PC-9 (cell line): Measurements from ENCODE around the gene SDHC.
"Not testable (repeated sequence)": the region's sequence is repeated elsewhere in the genome, so short reads cannot be mapped to it uniquely, and the experiment has no call there.

ENCODE experiments used
- EZH2 ChIP-seq: fragments of 200-600 bp; sonication (generic); IDR thresholded peaks from 2 replicates; pipeline ENCODE4 v1.8.0; 2017; ENCODE audit warnings: antibody characterized with exemption, low read depth
- TF ChIP-seq, protein P1 (sequence below): fragments of 200-600 bp; sonication (generic); conservative IDR thresholded peaks from 2 replicates; pipeline ENCODE4 v1.6.1; 2017; ENCODE audit warnings: mixed run types, antibody characterized with exemption, mild to moderate bottlenecking, moderate library complexity

DNA sequence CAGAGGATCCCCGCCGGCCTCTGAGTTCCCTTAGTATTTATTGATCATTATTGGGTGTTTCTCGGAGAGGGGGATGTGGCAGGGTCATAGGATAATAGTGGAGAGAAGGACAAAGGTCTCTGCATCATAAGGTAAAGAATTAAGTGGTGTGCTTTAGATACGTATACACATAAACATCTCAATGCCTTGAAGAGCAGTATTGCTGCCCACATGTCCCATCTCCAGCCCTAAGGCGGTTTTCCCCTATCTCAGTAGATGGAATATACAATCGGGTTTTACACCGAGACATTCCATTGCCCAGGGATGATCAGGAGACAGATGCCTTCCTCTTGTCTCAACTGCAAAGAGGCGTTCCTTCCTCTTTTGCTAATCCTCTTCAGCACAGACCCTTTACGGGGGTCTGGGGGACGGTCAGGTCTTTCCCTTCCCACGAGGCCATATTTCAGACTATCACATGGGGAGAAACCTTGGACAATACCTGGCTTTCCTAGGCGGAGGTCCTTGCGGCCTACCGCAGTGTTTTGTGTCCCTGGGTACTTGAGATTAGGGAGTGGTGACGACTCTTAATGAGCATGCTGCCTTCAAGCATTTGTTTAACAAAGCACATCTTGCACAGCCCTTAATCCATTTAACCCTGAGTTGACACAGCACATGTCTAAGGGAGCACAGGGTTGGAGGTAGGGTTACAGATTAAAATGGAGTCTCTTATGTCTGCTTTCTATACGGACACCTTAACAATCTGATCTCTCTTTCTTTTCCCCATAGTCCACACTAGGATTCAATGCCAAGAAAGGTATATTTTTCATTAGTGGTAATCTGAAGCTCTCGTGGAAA is 1.9 kb downstream of the SDHC start:
- TF ChIP-seq, protein P1, sequence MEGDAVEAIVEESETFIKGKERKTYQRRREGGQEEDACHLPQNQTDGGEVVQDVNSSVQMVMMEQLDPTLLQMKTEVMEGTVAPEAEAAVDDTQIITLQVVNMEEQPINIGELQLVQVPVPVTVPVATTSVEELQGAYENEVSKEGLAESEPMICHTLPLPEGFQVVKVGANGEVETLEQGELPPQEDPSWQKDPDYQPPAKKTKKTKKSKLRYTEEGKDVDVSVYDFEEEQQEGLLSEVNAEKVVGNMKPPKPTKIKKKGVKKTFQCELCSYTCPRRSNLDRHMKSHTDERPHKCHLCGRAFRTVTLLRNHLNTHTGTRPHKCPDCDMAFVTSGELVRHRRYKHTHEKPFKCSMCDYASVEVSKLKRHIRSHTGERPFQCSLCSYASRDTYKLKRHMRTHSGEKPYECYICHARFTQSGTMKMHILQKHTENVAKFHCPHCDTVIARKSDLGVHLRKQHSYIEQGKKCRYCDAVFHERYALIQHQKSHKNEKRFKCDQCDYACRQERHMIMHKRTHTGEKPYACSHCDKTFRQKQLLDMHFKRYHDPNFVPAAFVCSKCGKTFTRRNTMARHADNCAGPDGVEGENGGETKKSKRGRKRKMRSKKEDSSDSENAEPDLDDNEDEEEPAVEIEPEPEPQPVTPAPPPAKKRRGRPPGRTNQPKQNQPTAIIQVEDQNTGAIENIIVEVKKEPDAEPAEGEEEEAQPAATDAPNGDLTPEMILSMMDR = not testable (repeated sequence)
- TF ChIP-seq EZH2 = not testable (repeated sequence)
